ENCODE data around the gene INPP5D. TPM values are rescaled to one million over a fixed set of nuclear protein-coding genes. Genes with fewer than 3 reads are reported as not detected.
A peak's percentile ranks its signal among the peaks of the same experiment; 100 is the strongest.

The INPP5D gene
- total RNA-seq, 1 donor from 2014 or later: 14.7 TPM

GRCh38 chr2:233210843-233211547 is 150.9 kb downstream of the INPP5D start:
- no peak overlapping the region for H3K9ac ChIP-seq (ENCODE audit: low read length)
- H3K27me3 Mint-ChIP-seq (ENCODE audit: low read depth, unreplicated experiment): peaks cover 3% of the 10 kb centered on the region
- DNase-seq (ENCODE audit: low read depth): peak; percentile 88
- no peaks in the 10 kb centered on the region for H3K36me3 ChIP-seq (ENCODE audit: insufficient read depth, low read length)
- no peaks in the 10 kb centered on the region for H3K9me3 ChIP-seq (ENCODE audit: insufficient read depth, low read depth, low read length)
- no peak overlapping the region for H3K27ac Mint-ChIP-seq (ENCODE audit: unreplicated experiment)
- peak overlapping the region; percentile 82 for H3K4me2 ChIP-seq (ENCODE audit: low read length)
- H3K9me3 Mint-ChIP-seq (ENCODE audit: unreplicated experiment): peaks cover 1% of the 10 kb centered on the region
- TF ChIP-seq CTCF (IDR thresholded peaks at IDR 0.05; ENCODE audit: insufficient read depth, low read depth, low read length): no peak
- no peak for TF ChIP-seq EZH2 (IDR thresholded peaks at IDR 0.05; ENCODE audit: insufficient read depth, low read length)
- no peaks in the 10 kb centered on the region for H3K27me3 ChIP-seq (ENCODE audit: insufficient read depth, low read length)
- H4K20me1 ChIP-seq (ENCODE audit: insufficient read depth, low read length): peaks cover 16% of the 10 kb centered on the region
- H3K4me1 ChIP-seq (ENCODE audit: insufficient read depth, low read length): peaks cover 34% of the 10 kb centered on the region
- no peaks in the 10 kb centered on the region for H3K36me3 Mint-ChIP-seq (ENCODE audit: low read depth, unreplicated experiment)
- no peak overlapping the region for H3K4me3 Mint-ChIP-seq (ENCODE audit: unreplicated experiment)
- H3K4me3 ChIP-seq (ENCODE audit: insufficient read depth, low read depth, low read length): no peak overlapping the region
- no peaks in the 10 kb centered on the region for H3K79me2 ChIP-seq (ENCODE audit: insufficient read depth, low read length)
- peaks cover 31% of the 10 kb centered on the region for H3K4me1 Mint-ChIP-seq (ENCODE audit: low read depth, unreplicated experiment)
- H3K27ac ChIP-seq (ENCODE audit: low read depth, low read length): no peak overlapping the region
- peak; percentile 37 for FAIRE-seq
- no peak overlapping the region for H2AFZ ChIP-seq (ENCODE audit: low read depth, low read length)

GRCh38 chr2:233211548-233211895 is 151.4 kb downstream of the INPP5D start:
- Histone ChIP-seq H3K9me3 (ENCODE audit: insufficient read depth, low read depth, low read length) (no peaks in the 10 kb centered on the region), H3K79me2 (ENCODE audit: insufficient read depth, low read length) (no peaks in the 10 kb centered on the region), H4K20me1 (ENCODE audit: insufficient read depth, low read length) (peaks cover 16% of the 10 kb centered on the region), H3K4me2 (ENCODE audit: low read length) (peak overlapping the region; percentile 82), H3K4me1 (ENCODE audit: insufficient read depth, low read length) (peaks cover 34% of the 10 kb centered on the region), H3K36me3 (ENCODE audit: insufficient read depth, low read length) (no peaks in the 10 kb centered on the region), H3K9ac (ENCODE audit: low read length) (no peak overlapping the region), H2AFZ (ENCODE audit: low read depth, low read length) (no peak overlapping the region), H3K4me3 (ENCODE audit: insufficient read depth, low read depth, low read length) (no peak overlapping the region), H3K27me3 (ENCODE audit: insufficient read depth, low read length) (no peaks in the 10 kb centered on the region), H3K27ac (ENCODE audit: low read depth, low read length) (no peak overlapping the region)
- Mint-ChIP-seq H3K4me1 (ENCODE audit: low read depth, unreplicated experiment) (peaks cover 31% of the 10 kb centered on the region), H3K27me3 (ENCODE audit: low read depth, unreplicated experiment) (peaks cover 3% of the 10 kb centered on the region), H3K4me3 (ENCODE audit: unreplicated experiment) (no peak overlapping the region), H3K27ac (ENCODE audit: unreplicated experiment) (no peak overlapping the region), H3K9me3 (ENCODE audit: unreplicated experiment) (peaks cover 1% of the 10 kb centered on the region), H3K36me3 (ENCODE audit: low read depth, unreplicated experiment) (no peaks in the 10 kb centered on the region)
- no peak for FAIRE-seq
- no peak for DNase-seq (ENCODE audit: low read depth)
- TF ChIP-seq EZH2 (IDR thresholded peaks at IDR 0.05; ENCODE audit: insufficient read depth, low read length) (no peak), CTCF (IDR thresholded peaks at IDR 0.05; ENCODE audit: insufficient read depth, low read depth, low read length) (no peak)

GRCh38 chr2:233213011-233213410 is 152.9 kb downstream of the INPP5D start:
- H3K36me3 Mint-ChIP-seq (ENCODE audit: low read depth, unreplicated experiment): no peaks in the 10 kb centered on the region

More at GRCh38 chr2:233213011-233213410, 152.9 kb downstream of the INPP5D start:
- Histone ChIP-seq H3K9ac (ENCODE audit: low read length) (no peak overlapping the region), H3K27me3 (ENCODE audit: insufficient read depth, low read length) (no peaks in the 10 kb centered on the region), H2AFZ (ENCODE audit: low read depth, low read length) (no peak overlapping the region), H3K4me2 (ENCODE audit: low read length) (no peak overlapping the region), H4K20me1 (ENCODE audit: insufficient read depth, low read length) (peaks cover 16% of the 10 kb centered on the region), H3K4me1 (ENCODE audit: insufficient read depth, low read length) (peaks cover 34% of the 10 kb centered on the region), H3K79me2 (ENCODE audit: insufficient read depth, low read length) (no peaks in the 10 kb centered on the region), H3K4me3 (ENCODE audit: insufficient read depth, low read depth, low read length) (no peak overlapping the region), H3K36me3 (ENCODE audit: insufficient read depth, low read length) (no peaks in the 10 kb centered on the region), H3K27ac (ENCODE audit: low read depth, low read length) (no peak overlapping the region), H3K9me3 (ENCODE audit: insufficient read depth, low read depth, low read length) (no peaks in the 10 kb centered on the region)
- TF ChIP-seq CTCF (IDR thresholded peaks at IDR 0.05; ENCODE audit: insufficient read depth, low read depth, low read length) (no peak), EZH2 (IDR thresholded peaks at IDR 0.05; ENCODE audit: insufficient read depth, low read length) (no peak)
- Mint-ChIP-seq H3K4me1 (ENCODE audit: low read depth, unreplicated experiment) (peaks cover 29% of the 10 kb centered on the region), H3K27ac (ENCODE audit: unreplicated experiment) (no peak overlapping the region), H3K4me3 (ENCODE audit: unreplicated experiment) (no peak overlapping the region), H3K9me3 (ENCODE audit: unreplicated experiment) (peaks cover 1% of the 10 kb centered on the region), H3K27me3 (ENCODE audit: low read depth, unreplicated experiment) (peaks cover 3% of the 10 kb centered on the region)
- no peak for DNase-seq (ENCODE audit: low read depth)
- FAIRE-seq: no peak
